ENCODE data around the gene SH3PXD2A. TPM values are rescaled to one million over a fixed set of nuclear protein-coding genes. Genes with fewer than 3 reads are reported as not detected.
A peak's percentile ranks its signal among the peaks of the same experiment; 100 is the strongest.

The SH3PXD2A gene
- total RNA-seq, 1 donor from 2014 or later: 17.3 TPM

DNA sequence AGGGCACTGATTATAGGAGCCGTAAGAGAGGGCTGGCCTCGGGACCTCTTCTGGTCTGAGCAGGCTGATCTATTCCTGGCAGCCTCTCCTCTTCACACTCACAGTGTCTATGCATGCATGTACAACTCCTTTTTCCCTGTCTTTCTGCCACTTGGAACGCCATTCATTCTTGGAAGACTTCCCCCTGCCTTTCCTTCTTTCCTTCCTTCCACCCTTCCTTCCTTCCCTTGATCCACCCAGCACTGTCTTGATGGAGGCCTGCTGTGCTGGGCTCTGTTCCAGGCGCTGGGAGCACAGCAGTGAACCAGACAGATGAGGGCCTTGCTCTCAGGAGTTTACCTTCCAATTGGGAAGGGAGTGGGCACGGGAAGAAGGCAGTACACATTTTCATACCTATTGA, 114.8 kb downstream of the SH3PXD2A start:
- no peak overlapping the region for H3K4me2 ChIP-seq (ENCODE audit: low read length)
- H3K9ac ChIP-seq (ENCODE audit: low read length): no peak overlapping the region
- H3K4me3 ChIP-seq (ENCODE audit: insufficient read depth, low read depth, low read length): no peak overlapping the region
- H3K4me3 Mint-ChIP-seq (ENCODE audit: unreplicated experiment): no peak overlapping the region
- no peak overlapping the region for H2AFZ ChIP-seq (ENCODE audit: low read depth, low read length)
- H3K36me3 Mint-ChIP-seq (ENCODE audit: low read depth, unreplicated experiment): peaks cover 10% of the 10 kb centered on the region
- no peak for TF ChIP-seq EZH2 (IDR thresholded peaks at IDR 0.05; ENCODE audit: insufficient read depth, low read length)
- TF ChIP-seq, protein P1, sequence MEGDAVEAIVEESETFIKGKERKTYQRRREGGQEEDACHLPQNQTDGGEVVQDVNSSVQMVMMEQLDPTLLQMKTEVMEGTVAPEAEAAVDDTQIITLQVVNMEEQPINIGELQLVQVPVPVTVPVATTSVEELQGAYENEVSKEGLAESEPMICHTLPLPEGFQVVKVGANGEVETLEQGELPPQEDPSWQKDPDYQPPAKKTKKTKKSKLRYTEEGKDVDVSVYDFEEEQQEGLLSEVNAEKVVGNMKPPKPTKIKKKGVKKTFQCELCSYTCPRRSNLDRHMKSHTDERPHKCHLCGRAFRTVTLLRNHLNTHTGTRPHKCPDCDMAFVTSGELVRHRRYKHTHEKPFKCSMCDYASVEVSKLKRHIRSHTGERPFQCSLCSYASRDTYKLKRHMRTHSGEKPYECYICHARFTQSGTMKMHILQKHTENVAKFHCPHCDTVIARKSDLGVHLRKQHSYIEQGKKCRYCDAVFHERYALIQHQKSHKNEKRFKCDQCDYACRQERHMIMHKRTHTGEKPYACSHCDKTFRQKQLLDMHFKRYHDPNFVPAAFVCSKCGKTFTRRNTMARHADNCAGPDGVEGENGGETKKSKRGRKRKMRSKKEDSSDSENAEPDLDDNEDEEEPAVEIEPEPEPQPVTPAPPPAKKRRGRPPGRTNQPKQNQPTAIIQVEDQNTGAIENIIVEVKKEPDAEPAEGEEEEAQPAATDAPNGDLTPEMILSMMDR (IDR thresholded peaks at IDR 0.05; ENCODE audit: insufficient read depth, low read depth, low read length): no peak
- no peaks in the 10 kb centered on the region for H3K9me3 Mint-ChIP-seq (ENCODE audit: unreplicated experiment)
- FAIRE-seq (no peak), DNase-seq (ENCODE audit: low read depth) (no peak)
- H3K79me2 ChIP-seq (ENCODE audit: insufficient read depth, low read length): no peaks in the 10 kb centered on the region
- no peaks in the 10 kb centered on the region for H3K27me3 ChIP-seq (ENCODE audit: insufficient read depth, low read length)
- peaks cover 38% of the 10 kb centered on the region for H3K4me1 Mint-ChIP-seq (ENCODE audit: low read depth, unreplicated experiment)
- peaks cover 23% of the 10 kb centered on the region for H3K4me1 ChIP-seq (ENCODE audit: insufficient read depth, low read length)
- H3K27ac ChIP-seq (ENCODE audit: low read depth, low read length): no peak overlapping the region
- no peaks in the 10 kb centered on the region for H4K20me1 ChIP-seq (ENCODE audit: insufficient read depth, low read length)
- peaks cover 3% of the 10 kb centered on the region for H3K27me3 Mint-ChIP-seq (ENCODE audit: low read depth, unreplicated experiment)
- H3K27ac Mint-ChIP-seq (ENCODE audit: unreplicated experiment): peak overlapping the region; percentile 68
- H3K36me3 ChIP-seq (ENCODE audit: insufficient read depth, low read length): no peaks in the 10 kb centered on the region
- H3K9me3 ChIP-seq (ENCODE audit: insufficient read depth, low read depth, low read length): no peaks in the 10 kb centered on the region

DNA sequence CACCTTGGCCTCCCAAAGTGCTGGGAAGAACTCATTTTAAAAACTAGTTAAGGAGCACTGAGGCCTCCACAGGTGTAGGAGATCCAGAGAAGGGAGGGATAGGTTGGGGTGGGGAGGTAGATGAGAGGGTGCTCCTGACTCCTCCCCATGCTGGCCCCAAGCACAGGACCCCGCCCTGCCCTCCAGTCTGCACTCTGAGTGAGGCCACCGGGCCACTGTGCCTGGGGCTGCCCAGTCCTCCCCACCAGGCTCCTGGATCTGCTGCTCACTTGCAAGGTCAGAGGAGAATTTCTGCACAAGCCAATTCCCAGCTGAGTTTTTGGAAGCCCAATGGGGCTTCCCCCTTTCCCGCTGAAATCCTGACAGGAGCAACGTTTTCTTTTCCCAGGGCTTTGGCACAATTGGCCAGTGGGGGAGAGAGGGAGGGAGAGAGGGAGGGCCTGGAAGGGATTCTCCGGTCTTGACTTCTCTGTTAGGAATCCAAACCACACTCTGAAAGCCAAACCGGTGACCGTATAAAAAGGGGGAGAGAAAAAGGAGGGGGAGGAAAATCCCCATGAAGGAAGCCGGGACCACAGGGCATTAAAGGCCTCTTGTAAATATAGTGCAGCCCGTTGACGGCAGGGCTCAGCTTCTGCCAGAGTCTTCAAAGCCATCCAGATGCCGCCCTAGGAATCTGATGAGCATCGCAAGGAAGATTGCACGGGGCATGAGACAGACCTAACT, 116.2 kb downstream of the SH3PXD2A start:
- Histone ChIP-seq H3K27ac (ENCODE audit: low read depth, low read length) (peak overlapping the region; percentile 64), H3K4me3 (ENCODE audit: insufficient read depth, low read depth, low read length) (no peak overlapping the region), H3K36me3 (ENCODE audit: insufficient read depth, low read length) (no peaks in the 10 kb centered on the region), H3K9me3 (ENCODE audit: insufficient read depth, low read depth, low read length) (no peaks in the 10 kb centered on the region), H3K27me3 (ENCODE audit: insufficient read depth, low read length) (no peaks in the 10 kb centered on the region), H3K4me1 (ENCODE audit: insufficient read depth, low read length) (peaks cover 17% of the 10 kb centered on the region), H3K9ac (ENCODE audit: low read length) (peak overlapping the region; percentile 65), H3K79me2 (ENCODE audit: insufficient read depth, low read length) (no peaks in the 10 kb centered on the region), H2AFZ (ENCODE audit: low read depth, low read length) (no peak overlapping the region), H4K20me1 (ENCODE audit: insufficient read depth, low read length) (no peaks in the 10 kb centered on the region), H3K4me2 (ENCODE audit: low read length) (peak overlapping the region; percentile 66)
- peaks cover 38% of the 10 kb centered on the region for H3K4me1 Mint-ChIP-seq (ENCODE audit: low read depth, unreplicated experiment)
- FAIRE-seq (peak; percentile 56), DNase-seq (ENCODE audit: low read depth) (peak; percentile 94)
- no peaks in the 10 kb centered on the region for H3K9me3 Mint-ChIP-seq (ENCODE audit: unreplicated experiment)
- peaks cover 3% of the 10 kb centered on the region for H3K27me3 Mint-ChIP-seq (ENCODE audit: low read depth, unreplicated experiment)
- H3K27ac Mint-ChIP-seq (ENCODE audit: unreplicated experiment): peak overlapping the region; percentile 94
- peaks cover 10% of the 10 kb centered on the region for H3K36me3 Mint-ChIP-seq (ENCODE audit: low read depth, unreplicated experiment)
- H3K4me3 Mint-ChIP-seq (ENCODE audit: unreplicated experiment): peak overlapping the region; percentile 69
- no peak for TF ChIP-seq EZH2 (IDR thresholded peaks at IDR 0.05; ENCODE audit: insufficient read depth, low read length)

DNA sequence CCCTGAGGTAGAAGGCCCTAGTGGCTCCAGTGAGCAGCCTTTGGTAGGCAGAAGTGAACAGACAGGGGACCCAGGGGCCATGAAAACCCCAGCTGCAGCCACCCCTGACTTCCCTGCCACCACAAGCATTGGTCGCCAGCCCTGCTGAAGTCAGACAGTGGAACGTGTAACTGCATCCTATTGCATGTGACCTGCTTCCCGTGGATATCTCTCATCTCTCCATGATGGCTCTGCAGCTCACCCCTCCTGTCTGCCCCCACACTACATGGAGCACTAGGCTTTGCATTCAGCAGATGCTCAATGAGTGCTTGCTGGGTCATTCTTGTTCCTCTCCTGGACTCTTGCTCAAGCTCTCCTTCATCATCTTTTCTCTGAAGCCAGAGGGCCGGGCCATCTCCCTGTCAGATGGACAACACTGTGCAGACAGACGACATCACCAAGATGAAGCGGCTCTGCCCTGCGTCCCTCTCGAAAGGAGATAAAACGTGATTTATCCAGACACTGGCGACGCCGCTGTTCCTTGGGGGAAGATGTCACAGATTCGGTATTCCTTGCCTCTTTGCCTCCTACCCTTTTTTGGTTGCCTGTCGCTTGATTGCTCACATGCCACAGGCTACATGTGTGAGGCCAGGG, 117.5 kb downstream of the SH3PXD2A start:
- no peaks in the 10 kb centered on the region for H3K36me3 ChIP-seq (ENCODE audit: insufficient read depth, low read length)
- peaks cover 42% of the 10 kb centered on the region for H3K4me1 Mint-ChIP-seq (ENCODE audit: low read depth, unreplicated experiment)
- H3K27me3 ChIP-seq (ENCODE audit: insufficient read depth, low read length): no peaks in the 10 kb centered on the region
- H2AFZ ChIP-seq (ENCODE audit: low read depth, low read length): no peak overlapping the region
- no peak overlapping the region for H3K27ac ChIP-seq (ENCODE audit: low read depth, low read length)
- H4K20me1 ChIP-seq (ENCODE audit: insufficient read depth, low read length): no peaks in the 10 kb centered on the region
- no peak overlapping the region for H3K4me3 Mint-ChIP-seq (ENCODE audit: unreplicated experiment)
- H3K4me2 ChIP-seq (ENCODE audit: low read length): no peak overlapping the region
- peaks cover 3% of the 10 kb centered on the region for H3K27me3 Mint-ChIP-seq (ENCODE audit: low read depth, unreplicated experiment)
- DNase-seq (ENCODE audit: low read depth): no peak
- peak overlapping the region; percentile 94 for H3K27ac Mint-ChIP-seq (ENCODE audit: unreplicated experiment)
- peaks cover 10% of the 10 kb centered on the region for H3K36me3 Mint-ChIP-seq (ENCODE audit: low read depth, unreplicated experiment)
- no peak overlapping the region for H3K9ac ChIP-seq (ENCODE audit: low read length)
- H3K79me2 ChIP-seq (ENCODE audit: insufficient read depth, low read length): no peaks in the 10 kb centered on the region
- FAIRE-seq: no peak
- H3K4me1 ChIP-seq (ENCODE audit: insufficient read depth, low read length): peaks cover 17% of the 10 kb centered on the region
- no peaks in the 10 kb centered on the region for H3K9me3 ChIP-seq (ENCODE audit: insufficient read depth, low read depth, low read length)
- no peak for TF ChIP-seq EZH2 (IDR thresholded peaks at IDR 0.05; ENCODE audit: insufficient read depth, low read length)
- TF ChIP-seq, protein P1 (IDR thresholded peaks at IDR 0.05; ENCODE audit: insufficient read depth, low read depth, low read length): no peak
- no peaks in the 10 kb centered on the region for H3K9me3 Mint-ChIP-seq (ENCODE audit: unreplicated experiment)
- H3K4me3 ChIP-seq (ENCODE audit: insufficient read depth, low read depth, low read length): no peak overlapping the region
